Measurements from ENCODE around the gene PSTPIP1. TPM values are rescaled to one million over a fixed set of nuclear protein-coding genes. Genes with fewer than 3 reads are reported as not detected.
A peak's percentile ranks its signal among the peaks of the same experiment; 100 is the strongest.

PSTPIP1 gene
- total and polyA plus RNA-seq, 10 donors, result 31.1 to 150 (median 84.0) TPM

DNA sequence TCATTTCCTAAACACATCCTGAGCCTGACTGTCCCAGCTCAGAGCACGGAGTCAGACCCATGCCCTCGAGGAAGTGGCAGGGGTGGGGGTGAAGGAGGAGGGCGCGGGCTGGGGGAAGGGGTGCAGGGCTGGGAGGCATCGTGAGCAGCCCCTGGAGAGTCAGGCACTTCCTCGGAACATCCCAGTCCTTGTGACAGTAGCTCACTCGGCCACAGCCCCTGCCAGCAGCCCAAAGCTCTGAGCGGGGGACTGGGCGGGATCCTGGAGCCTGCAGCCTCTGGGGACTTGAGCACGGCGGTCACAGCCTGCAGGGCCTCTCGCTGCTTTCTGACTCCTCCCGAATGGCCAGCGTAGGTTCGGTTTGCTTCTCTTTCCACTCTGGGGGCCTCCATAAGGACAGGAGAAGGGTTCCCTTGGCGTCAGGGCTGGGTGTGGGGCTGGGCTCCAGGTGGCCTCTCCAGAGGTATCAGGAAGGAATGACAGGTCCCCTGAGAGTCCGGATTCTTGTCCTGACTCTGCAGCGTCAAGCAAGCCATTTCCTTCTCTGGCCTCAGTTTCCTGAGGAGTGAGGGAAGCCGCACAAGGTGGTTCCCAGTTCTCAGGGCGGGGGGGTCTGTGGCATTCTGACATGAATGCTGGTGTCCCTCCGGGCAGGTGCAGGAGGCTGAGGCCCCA, 20.9 kb downstream of the PSTPIP1 start:
- DNase-seq, result no peak

DNA sequence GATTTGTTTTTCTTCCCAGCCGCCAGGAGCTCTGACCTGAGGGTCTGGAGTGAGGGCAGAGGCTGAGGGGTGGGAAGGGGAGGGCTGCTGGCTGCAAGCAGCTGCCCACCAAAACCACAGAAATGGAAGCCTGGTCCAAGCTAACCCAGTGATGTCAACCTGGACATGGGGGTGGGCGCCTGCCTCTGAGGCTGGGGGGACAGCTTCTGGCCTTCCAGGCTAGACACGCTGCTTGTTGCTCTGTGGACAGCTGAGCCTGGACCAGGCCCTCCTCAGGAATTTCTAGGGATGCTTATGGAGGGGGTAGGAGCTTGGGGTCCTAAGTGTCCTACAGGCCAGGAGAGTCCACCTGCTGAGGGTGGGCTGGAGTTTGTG, 21.4 kb downstream of the PSTPIP1 start:
- H3K9me3 ChIP-seq, result no peaks in the 10 kb centered on the region
- TF ChIP-seq POLR2AphosphoS5 (IDR thresholded peaks at IDR 0.05) (no peak), POLR2A (IDR thresholded peaks at IDR 0.05) (no peak)
- TF ChIP-seq, protein P1, sequence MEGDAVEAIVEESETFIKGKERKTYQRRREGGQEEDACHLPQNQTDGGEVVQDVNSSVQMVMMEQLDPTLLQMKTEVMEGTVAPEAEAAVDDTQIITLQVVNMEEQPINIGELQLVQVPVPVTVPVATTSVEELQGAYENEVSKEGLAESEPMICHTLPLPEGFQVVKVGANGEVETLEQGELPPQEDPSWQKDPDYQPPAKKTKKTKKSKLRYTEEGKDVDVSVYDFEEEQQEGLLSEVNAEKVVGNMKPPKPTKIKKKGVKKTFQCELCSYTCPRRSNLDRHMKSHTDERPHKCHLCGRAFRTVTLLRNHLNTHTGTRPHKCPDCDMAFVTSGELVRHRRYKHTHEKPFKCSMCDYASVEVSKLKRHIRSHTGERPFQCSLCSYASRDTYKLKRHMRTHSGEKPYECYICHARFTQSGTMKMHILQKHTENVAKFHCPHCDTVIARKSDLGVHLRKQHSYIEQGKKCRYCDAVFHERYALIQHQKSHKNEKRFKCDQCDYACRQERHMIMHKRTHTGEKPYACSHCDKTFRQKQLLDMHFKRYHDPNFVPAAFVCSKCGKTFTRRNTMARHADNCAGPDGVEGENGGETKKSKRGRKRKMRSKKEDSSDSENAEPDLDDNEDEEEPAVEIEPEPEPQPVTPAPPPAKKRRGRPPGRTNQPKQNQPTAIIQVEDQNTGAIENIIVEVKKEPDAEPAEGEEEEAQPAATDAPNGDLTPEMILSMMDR (IDR thresholded peaks at IDR 0.05 in 8 of 11, conservative IDR thresholded peaks at IDR 0.05 in 3 of 11), result no peak
- peaks cover 23 to 100% (median 86%) of the 10 kb centered on the region in 6 donors for H3K4me1 ChIP-seq
- no peak overlapping the region for H3K4me3 ChIP-seq
- no peak for DNase-seq
- H3K36me3 ChIP-seq, result peaks cover 0 to 41% (median 8%) of the 10 kb centered on the region in 6 donors
- 79 to 91% (median 90%) methylated on average over 2 to 3 of the region's 3 CpGs for WGBS, 5 donors
- peak overlapping the region in 3 of 8 donors; percentile 84 to 89 (median 85) for H3K27ac ChIP-seq
- intact Hi-C loops (cut with DNase I; ENCODE audit: low total_unique reads), result no loop called here
- H3K27me3 ChIP-seq (replicated peaks in 1 of 7), result no peaks in the 10 kb centered on the region

More for the DNA sequence above, 20.9 kb downstream of the PSTPIP1 start:
- TF ChIP-seq POLR2AphosphoS5 (IDR thresholded peaks at IDR 0.05) (no peak), POLR2A (IDR thresholded peaks at IDR 0.05) (no peak)
- TF ChIP-seq, protein P1 (IDR thresholded peaks at IDR 0.05 in 8 of 11, conservative IDR thresholded peaks at IDR 0.05 in 3 of 11), result no peak
- Histone ChIP-seq H3K27ac (peak overlapping the region in 4 of 8 donors; percentile 73 to 89 (median 84)), H3K36me3 (peaks cover 0 to 39% (median 8%) of the 10 kb centered on the region in 6 donors), H3K4me1 (peaks cover 20 to 100% (median 86%) of the 10 kb centered on the region in 6 donors), H3K27me3 (replicated peaks in 1 of 7) (no peaks in the 10 kb centered on the region), H3K9me3 (no peaks in the 10 kb centered on the region), H3K4me3 (peak overlapping the region in 1 of 8 donors; percentile 11)
- 28 to 59% (median 44%) methylated on average over 12 to 21 of the region's 21 CpGs for WGBS, 5 donors
- intact Hi-C loops (cut with DNase I; ENCODE audit: low total_unique reads), result no loop called here

DNA sequence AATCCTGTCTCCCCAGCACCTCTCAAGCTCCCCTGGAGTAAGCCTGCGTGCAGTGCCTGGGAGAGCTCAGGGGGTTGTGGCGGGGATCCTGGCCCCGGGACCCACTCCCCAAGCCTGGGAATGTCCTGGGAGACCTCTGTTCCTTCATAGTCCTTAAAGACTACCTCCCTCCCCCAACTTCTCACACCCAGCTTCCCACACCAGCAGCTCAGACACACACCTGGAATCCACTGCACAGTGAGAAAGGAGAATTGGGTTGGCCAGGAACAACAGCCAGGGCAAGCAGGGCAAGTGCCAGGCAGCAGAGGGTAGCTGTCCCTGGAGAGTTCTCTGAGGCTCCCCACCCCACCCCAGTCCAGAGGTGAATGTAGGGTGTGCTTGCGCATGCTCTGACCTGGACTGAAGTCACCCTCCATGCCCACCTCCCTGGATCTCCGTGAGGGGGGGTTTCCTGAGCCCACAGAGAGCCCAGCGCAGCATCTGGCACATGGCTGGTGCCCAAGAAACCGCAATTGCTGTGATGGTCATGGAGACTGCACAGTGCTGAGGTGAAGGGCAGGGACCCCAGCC, 22.2 kb downstream of the PSTPIP1 start:
- intact Hi-C loops (cut with DNase I; ENCODE audit: low total_unique reads), result no loop called here
- WGBS, 5 donors, result 83 to 92% (median 90%) methylated on average over 4 to 7 of the region's 7 CpGs
- peaks cover 0 to 47% (median 8%) of the 10 kb centered on the region in 6 donors for H3K36me3 ChIP-seq
- H3K4me3 ChIP-seq, result no peak overlapping the region
- DNase-seq, result peak; percentile 66
- H3K4me1 ChIP-seq, result peaks cover 31 to 100% (median 93%) of the 10 kb centered on the region in 6 donors
- H3K27ac ChIP-seq, result peak overlapping the region in 3 of 8 donors; percentile 84 to 89 (median 85)
- no peaks in the 10 kb centered on the region for H3K9me3 ChIP-seq
- no peaks in the 10 kb centered on the region for H3K27me3 ChIP-seq (replicated peaks in 1 of 7)
- TF ChIP-seq POLR2A (IDR thresholded peaks at IDR 0.05), result no peak

DNA sequence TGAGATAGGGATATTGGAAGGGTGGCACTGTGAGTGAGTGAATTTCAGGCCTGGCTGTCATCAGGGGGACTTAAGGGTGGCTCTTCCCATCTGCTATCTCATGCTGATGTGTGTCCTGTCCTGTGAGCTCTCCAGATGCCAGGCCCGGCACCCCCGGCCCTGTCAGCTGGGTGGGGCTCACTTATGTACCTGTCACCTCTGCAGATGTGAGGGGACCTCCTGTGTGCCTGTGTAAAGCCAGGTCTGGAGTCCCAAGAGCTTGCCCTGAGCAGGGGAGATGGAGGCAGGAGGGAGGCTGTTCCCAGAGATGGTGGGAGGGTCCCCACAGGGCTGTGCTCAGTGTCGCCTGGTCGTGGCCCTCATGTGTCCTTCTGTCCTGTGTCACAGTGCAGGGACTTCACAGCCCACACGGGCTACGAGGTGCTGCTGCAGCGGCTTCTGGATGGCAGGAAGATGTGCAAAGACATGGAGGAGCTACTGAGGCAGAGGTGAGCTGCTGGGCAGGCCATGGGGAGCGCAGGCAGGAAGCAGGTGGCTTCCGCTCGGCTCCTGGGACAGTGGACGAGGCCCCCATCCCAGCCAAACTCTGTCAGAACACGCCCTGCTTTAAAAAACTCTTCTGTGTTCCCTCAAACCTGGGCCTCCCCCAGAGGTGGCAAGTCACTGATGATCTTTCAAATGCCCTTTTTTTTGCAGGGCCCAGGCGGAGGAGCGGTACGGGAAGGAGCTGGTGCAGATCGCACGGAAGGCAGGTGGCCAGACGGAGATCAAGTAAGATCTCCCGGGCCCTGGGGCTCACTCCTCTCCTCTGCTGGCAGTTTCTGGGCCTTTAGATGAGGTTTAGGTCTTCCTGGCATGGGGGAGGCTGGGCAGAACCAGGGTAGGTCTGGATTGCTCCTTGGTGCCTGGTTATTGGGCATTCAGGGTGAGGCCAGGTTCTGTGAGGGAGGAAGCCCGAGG, 23.1 kb downstream of the PSTPIP1 start:
- H3K27me3 ChIP-seq (replicated peaks in 1 of 7), result no peaks in the 10 kb centered on the region
- WGBS, 5 donors, result 89 to 94% (median 92%) methylated on average over 20 of the region's 20 CpGs
- no peak overlapping the region for H3K4me3 ChIP-seq
- intact Hi-C loops (cut with DNase I; ENCODE audit: low total_unique reads), result no loop called here
- peak; percentile 58 for DNase-seq
- TF ChIP-seq, protein P1 (IDR thresholded peaks at IDR 0.05 in 8 of 11, conservative IDR thresholded peaks at IDR 0.05 in 3 of 11), result no peak
- TF ChIP-seq POLR2A (IDR thresholded peaks at IDR 0.05), result no peak
- no peak for TF ChIP-seq POLR2AphosphoS5 (IDR thresholded peaks at IDR 0.05)
- H3K4me1 ChIP-seq, result peaks cover 36 to 100% (median 94%) of the 10 kb centered on the region in 6 donors
- peaks cover 0 to 55% (median 8%) of the 10 kb centered on the region in 6 donors for H3K36me3 ChIP-seq
- peak overlapping the region in 4 of 8 donors; percentile 51 to 89 (median 84) for H3K27ac ChIP-seq
- H3K9me3 ChIP-seq, result no peaks in the 10 kb centered on the region

Measured in spleen (tissue), 11 donors.